HEK293 (cell line): Measurements from ENCODE around the gene FOXN3.

Experiments used
- CTCF ChIA-PET: fragments of 350-600 bp; formaldehyde crosslinking; extraction: SDS; loops from one replicate; lab custom pipeline; 2021; ENCODE audit warnings: antibody characterized with exemption; lab: Yijun Ruan, JAX
- POLR2A ChIA-PET: fragments of 300-600 bp; formaldehyde crosslinking; extraction: SDS; loops from one replicate; lab custom pipeline; 2020; ENCODE audit warnings: antibody characterized with exemption, inconsistent platforms; lab: Yijun Ruan, JAX
- H3K27ac ChIP-seq: fragments of 200-500 bp; sonication (Bioruptor generic); 2 replicates; pipeline ENCODE4 v1.5.1; 2014; ENCODE audit warnings: low read depth, low read length, control low read depth, inconsistent platforms; ENCODE audit errors: extremely low read depth
- H3K36me3 ChIP-seq, 2 experiments: fragments of 200-500 bp in 1 of 2; sonication (Bioruptor generic) in 1 of 2; 1 replicate in 1 of 2; 2 replicates in 1 of 2; pipeline ENCODE4 v1.5.1; 2014 to 2017; ENCODE audit warnings: inconsistent platforms in 2 of 2, low read length in 2 of 2; ENCODE audit not compliant: control insufficient read depth in 2 of 2, insufficient read depth in 1 of 2
- H3K4me1 ChIP-seq: fragments of 200-500 bp; sonication (Bioruptor generic); 2 replicates; pipeline ENCODE4 v1.5.1; 2014; ENCODE audit warnings: mild to moderate bottlenecking, low read length, inconsistent platforms; ENCODE audit not compliant: control insufficient read depth, insufficient read depth
- H3K4me3 ChIP-seq: 2 replicates; pipeline ENCODE4 v1.5.1; 2011; ENCODE audit warnings: low read depth, mild to moderate bottlenecking, control low read depth, low read length, moderate library complexity
- H3K9me3 ChIP-seq: fragments of 200-500 bp; sonication (Bioruptor generic); 2 replicates; pipeline ENCODE4 v1.5.1; 2014; ENCODE audit warnings: low read depth, low read length, inconsistent platforms; ENCODE audit not compliant: control insufficient read depth, insufficient read depth
- FEZF1 ChIP-seq: fragments of 450-650 bp; formaldehyde crosslinking; IDR thresholded peaks from 2 replicates; pipeline ENCODE4 v1.5.1; 2016; ENCODE audit warnings: missing biosample characterization, missing genetic modification characterization
- INSM2 ChIP-seq: fragments of 450-650 bp; formaldehyde crosslinking; IDR thresholded peaks from 2 replicates; pipeline ENCODE4 v1.5.1; 2016; ENCODE audit warnings: missing biosample characterization, missing genetic modification characterization
- KLF9 ChIP-seq: fragments of 450-650 bp; formaldehyde crosslinking; IDR thresholded peaks from 2 replicates; pipeline ENCODE4 v1.5.1; 2016; ENCODE audit warnings: missing biosample characterization, missing genetic modification characterization, low read depth
- PRDM10 ChIP-seq: fragments of 450-650 bp; formaldehyde crosslinking; IDR thresholded peaks from 2 replicates; pipeline ENCODE4 v1.5.1; 2016; ENCODE audit warnings: missing biosample characterization, missing genetic modification characterization
- PRDM4 ChIP-seq: fragments of 450-650 bp; formaldehyde crosslinking; IDR thresholded peaks from 2 replicates; pipeline ENCODE4 v1.5.1; 2017; ENCODE audit warnings: missing biosample characterization, missing genetic modification characterization
- SP3 ChIP-seq: fragments of 450-650 bp; formaldehyde crosslinking; IDR thresholded peaks from 2 replicates; pipeline ENCODE4 v1.5.1; 2016; ENCODE audit warnings: missing biosample characterization, missing genetic modification characterization
- ZFP41 ChIP-seq: fragments of 450-650 bp; formaldehyde crosslinking; IDR thresholded peaks from 2 replicates; pipeline ENCODE4 v1.5.1; 2016; ENCODE audit warnings: missing biosample characterization, missing genetic modification characterization, borderline replicate concordance
- ZNF146 ChIP-seq: fragments of 450-650 bp; formaldehyde crosslinking; IDR thresholded peaks from 2 replicates; pipeline ENCODE4 v1.5.1; 2016; ENCODE audit warnings: missing biosample characterization, missing genetic modification characterization
- ZNF16 ChIP-seq: fragments of 450-650 bp; formaldehyde crosslinking; IDR thresholded peaks from 2 replicates; pipeline ENCODE4 v1.5.1; 2016; ENCODE audit warnings: low read depth, missing biosample characterization, missing genetic modification characterization
- ZNF2 ChIP-seq: fragments of 450-650 bp; formaldehyde crosslinking; IDR thresholded peaks from 2 replicates; pipeline ENCODE4 v1.5.1; 2016; ENCODE audit warnings: missing biosample characterization, missing genetic modification characterization
- ZNF223 ChIP-seq: fragments of 450-650 bp; formaldehyde crosslinking; IDR thresholded peaks from 2 replicates; pipeline ENCODE4 v1.5.1; 2016; ENCODE audit warnings: missing biosample characterization, missing genetic modification characterization
- ZNF26 ChIP-seq: fragments of 450-650 bp; formaldehyde crosslinking; IDR thresholded peaks from 2 replicates; pipeline ENCODE4 v1.5.1; 2016; ENCODE audit warnings: missing biosample characterization, missing genetic modification characterization
- ZNF335 ChIP-seq: fragments of 450-650 bp; formaldehyde crosslinking; conservative IDR thresholded peaks from 2 replicates; pipeline ENCODE4 v1.5.1; 2016; ENCODE audit warnings: missing biosample characterization, missing genetic modification characterization
- ZNF449 ChIP-seq: fragments of 450-650 bp; formaldehyde crosslinking; IDR thresholded peaks from 2 replicates; pipeline ENCODE4 v1.5.1; 2017; ENCODE audit warnings: missing biosample characterization, mild to moderate bottlenecking, missing genetic modification characterization, moderate library complexity
- ZNF549 ChIP-seq: fragments of 450-650 bp; IDR thresholded peaks from 2 replicates; pipeline ENCODE4 v1.5.1; 2018; ENCODE audit warnings: missing biosample characterization, missing genetic modification characterization, mild to moderate bottlenecking, inconsistent platforms, moderate library complexity
- ZNF561 ChIP-seq: fragments of 450-650 bp; IDR thresholded peaks from 2 replicates; pipeline ENCODE4 v1.5.1; 2018; ENCODE audit warnings: missing biosample characterization, missing genetic modification characterization, borderline replicate concordance
- ZNF600 ChIP-seq: fragments of 450-650 bp; formaldehyde crosslinking; IDR thresholded peaks from 2 replicates; pipeline ENCODE4 v1.5.1; 2016; ENCODE audit warnings: missing biosample characterization, missing genetic modification characterization
- ZNF645 ChIP-seq: fragments of 450-650 bp; formaldehyde crosslinking; IDR thresholded peaks from 2 replicates; pipeline ENCODE4; 2016; ENCODE audit warnings: missing biosample characterization, missing genetic modification characterization
- ZNF654 ChIP-seq: fragments of 450-650 bp; formaldehyde crosslinking; IDR thresholded peaks from 2 replicates; pipeline ENCODE4 v1.5.1; 2016; ENCODE audit warnings: low read depth, missing biosample characterization, missing genetic modification characterization

Gene FOXN3

GRCh38 chr14:89277203-89277602 lies 139.8 kb downstream of the FOXN3 start:
- 0 out of 2 replicates have a peak, but pooled peaks have one; percentile 20 for TF ChIP-seq ZNF335 (tag by site-specific recombination)
- no peak for TF ChIP-seq ZNF449 (tag by site-specific recombination)
- TF ChIP-seq PRDM10 (tag by site-specific recombination): peak; percentile 27; the same call in 1 of the 2 replicates
- TF ChIP-seq PRDM4 (tag by site-specific recombination): peak; percentile 56; the same call in 1 of the 2 replicates
- TF ChIP-seq ZNF223: peak; percentile 84
- no peak for TF ChIP-seq ZNF16
- 0 out of 2 replicates have a peak, but pooled peaks have one; percentile 19 for TF ChIP-seq FEZF1
- Histone ChIP-seq H3K36me3 (no peaks in the 10 kb centered on the region), H3K4me1 (peaks cover 11% of the 10 kb centered on the region; the same call in 1 of the 2 replicates), H3K27ac (no peak overlapping the region), H3K9me3 (no peaks in the 10 kb centered on the region), H3K4me3 (no peak overlapping the region)
- POLR2A ChIA-PET: no interaction called here
- CTCF ChIA-PET: interaction anchor here (0.7 kb wide), 1 partner anchor 17 kb away, joined by 3 read pairs; no protein-coding TSS in a partner anchor

GRCh38 chr14:89276424-89276975 lies 140.5 kb downstream of the FOXN3 start:
- CTCF ChIA-PET: no interaction called here
- Histone ChIP-seq H3K9me3 (no peaks in the 10 kb centered on the region), H3K4me3 (no peak overlapping the region), H3K36me3 (no peaks in the 10 kb centered on the region), H3K4me1 (peaks cover 11% of the 10 kb centered on the region; the same call in 1 of the 2 replicates)
- POLR2A ChIA-PET: no interaction called here
- no peak for TF ChIP-seq ZNF26
- no peak for TF ChIP-seq INSM2 (tag by site-specific recombination)
- no peak for TF ChIP-seq SP3
- TF ChIP-seq ZNF600 (tag by site-specific recombination): no peak
- TF ChIP-seq KLF9 (tag by site-specific recombination): no peak
- TF ChIP-seq ZFP41 (tag by site-specific recombination): no peak
- TF ChIP-seq ZNF645 (tag by site-specific recombination): no peak
- TF ChIP-seq ZNF561 (tag by site-specific recombination): no peak
- TF ChIP-seq ZNF146 (tag by site-specific recombination): no peak
- TF ChIP-seq ZNF2 (tag by site-specific recombination): no peak
- no peak for TF ChIP-seq ZNF549 (tag by site-specific recombination)
- TF ChIP-seq ZNF654 (tag by site-specific recombination): no peak
- TF ChIP-seq, all 188 proteins: peak for 0
- H3K27ac ChIP-seq: no peak overlapping the region
